Activated gamma-delta T cell treated with Interleukin-2 at 50 U/mL for 16 hours (primary cell): ENCODE results near the gene FMNL2.
"Not testable (repeated sequence)": the region's sequence is repeated elsewhere in the genome, so short reads cannot be mapped to it uniquely, and the experiment has no call there.

Source experiments
- DNase-seq: peaks from one replicate; pipeline ENCODE4 v3.0.0-alpha.2; 2020

The FMNL2 gene

DNA sequence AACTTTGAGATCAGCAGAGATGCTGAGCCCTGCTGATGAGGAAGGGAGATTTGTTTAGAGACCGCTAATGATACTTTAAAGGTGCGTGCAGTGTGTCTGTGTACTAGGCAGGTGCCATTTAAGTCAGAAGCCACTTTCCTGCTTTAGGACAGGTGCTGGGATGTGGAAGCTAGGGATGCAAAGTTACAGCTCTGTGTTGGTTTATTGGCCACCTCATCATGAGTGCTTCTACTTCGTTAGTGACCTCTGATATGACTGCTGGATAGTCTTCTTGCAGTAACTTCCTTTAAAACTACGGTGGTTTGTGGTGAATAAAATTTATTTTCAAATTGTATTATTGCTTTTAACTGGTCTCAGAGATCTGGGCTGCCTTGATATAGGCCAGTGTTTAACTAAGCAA, 44.1 kb downstream of the FMNL2 start:
- no peak for DNase-seq

DNA sequence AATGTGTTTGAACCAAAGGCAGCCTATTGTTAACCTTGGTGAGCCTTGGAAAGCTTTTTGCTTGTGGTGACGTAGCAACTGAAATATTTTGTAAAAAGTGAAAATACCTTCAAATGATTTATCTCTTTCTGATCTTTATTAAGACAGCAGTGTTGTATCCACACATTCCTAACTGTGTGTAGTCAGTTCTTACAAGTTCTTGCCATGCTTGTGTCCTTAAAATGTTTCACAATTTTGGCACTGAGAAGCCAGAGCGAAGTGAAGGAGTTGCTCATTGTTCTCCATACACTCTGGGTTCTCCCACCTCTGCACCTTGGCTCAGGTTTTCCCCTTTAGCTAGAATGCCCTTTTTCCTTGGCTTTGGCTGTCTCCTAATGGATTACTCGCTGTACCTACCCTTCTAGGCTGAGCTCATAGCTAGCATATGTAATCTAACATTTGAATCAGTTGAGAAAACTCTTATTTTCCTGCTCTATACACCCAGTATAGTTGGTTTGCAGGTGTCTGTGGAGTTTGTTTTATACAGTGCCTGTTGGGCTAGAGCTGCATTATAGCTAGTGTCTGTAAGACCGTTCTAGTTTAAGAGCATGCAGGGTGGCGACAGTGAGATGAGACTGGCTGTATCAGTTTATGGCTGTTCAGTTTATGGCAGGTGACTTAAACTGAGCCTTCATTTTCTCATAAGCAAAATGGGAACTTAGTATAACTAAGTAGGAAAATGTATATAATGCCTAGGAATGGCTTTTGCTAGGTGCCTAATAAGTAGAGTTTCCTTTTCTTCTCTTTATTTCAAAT, 45.5 kb downstream of the FMNL2 start:
- DNase-seq = no peak

DNA sequence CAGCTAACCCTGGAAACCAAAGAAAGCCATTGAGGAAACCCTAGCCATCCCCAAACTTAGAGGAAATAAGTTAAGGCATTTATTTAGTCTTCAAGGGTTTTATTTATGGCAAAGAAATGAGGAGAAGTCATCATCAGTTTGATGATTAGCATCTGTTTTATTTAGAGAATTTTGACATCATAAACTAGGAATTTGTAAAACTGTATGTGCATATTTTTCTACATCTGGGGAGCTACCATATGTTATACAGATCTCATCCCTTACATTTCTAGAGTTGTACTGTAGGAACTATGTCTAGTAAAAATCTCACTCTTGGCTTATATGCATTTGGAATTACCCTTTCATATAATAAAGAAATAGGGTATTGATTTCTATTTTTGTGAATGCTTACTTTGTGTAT, 48.7 kb downstream of the FMNL2 start:
- no peak for DNase-seq

DNA sequence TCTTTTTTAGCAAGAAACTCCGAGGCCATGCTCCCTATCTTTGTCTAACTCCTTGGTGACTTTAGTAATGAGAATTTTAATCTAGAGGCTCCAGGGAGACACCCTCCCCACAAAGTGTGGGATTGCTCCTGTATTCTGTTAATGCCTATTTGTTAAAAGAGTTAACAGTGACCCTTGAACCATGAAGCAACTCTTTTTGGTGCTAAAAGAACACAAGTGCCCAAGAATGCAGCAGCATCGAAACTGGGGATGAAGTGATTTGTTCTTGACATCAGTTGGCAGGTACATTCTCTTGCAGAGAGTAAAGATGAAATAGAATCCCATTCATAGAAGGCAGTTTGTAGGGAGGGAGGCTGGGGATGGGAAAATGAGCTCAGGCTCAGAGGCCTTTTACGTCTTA, 50.0 kb downstream of the FMNL2 start:
- DNase-seq = no peak

DNA sequence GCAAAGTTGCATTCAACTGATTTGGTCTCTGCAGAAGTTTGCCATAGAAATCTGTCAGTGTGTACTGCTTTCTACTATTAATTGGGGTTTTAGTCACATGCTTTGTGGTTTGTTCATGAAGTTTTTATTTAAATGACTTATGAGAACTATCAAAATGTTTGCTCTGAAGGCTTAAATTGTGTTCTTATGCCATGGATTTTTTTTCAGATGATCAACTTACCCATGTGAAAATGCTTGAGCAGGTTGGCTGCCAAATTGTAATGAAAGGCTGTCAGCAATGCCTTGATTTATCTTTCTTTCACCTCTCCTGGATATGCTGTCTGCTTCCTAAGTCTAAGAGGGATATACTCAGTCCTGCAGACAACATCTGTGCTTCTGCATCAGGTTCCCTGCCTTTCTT, 50.7 kb downstream of the FMNL2 start:
- DNase-seq = no peak

DNA sequence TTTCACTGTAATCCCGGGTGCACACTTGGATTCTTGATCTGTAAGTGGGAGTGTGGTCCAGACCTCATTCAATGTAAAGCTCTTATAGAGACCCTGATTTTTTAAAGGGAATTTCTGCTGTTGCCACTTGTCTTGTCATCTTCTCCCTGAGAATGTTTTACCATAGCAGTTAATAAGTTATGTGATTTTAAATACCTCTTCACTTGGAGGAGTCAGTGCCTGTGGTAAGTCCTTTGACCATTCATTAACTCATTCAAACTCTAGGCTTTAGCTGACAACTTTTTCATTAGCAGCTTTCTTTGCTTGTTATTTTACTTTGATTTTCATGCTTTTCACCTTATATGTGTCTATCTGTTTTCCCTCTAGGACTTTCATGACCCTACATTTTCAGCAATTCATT, 51.3 kb downstream of the FMNL2 start:
- DNase-seq = no peak

DNA sequence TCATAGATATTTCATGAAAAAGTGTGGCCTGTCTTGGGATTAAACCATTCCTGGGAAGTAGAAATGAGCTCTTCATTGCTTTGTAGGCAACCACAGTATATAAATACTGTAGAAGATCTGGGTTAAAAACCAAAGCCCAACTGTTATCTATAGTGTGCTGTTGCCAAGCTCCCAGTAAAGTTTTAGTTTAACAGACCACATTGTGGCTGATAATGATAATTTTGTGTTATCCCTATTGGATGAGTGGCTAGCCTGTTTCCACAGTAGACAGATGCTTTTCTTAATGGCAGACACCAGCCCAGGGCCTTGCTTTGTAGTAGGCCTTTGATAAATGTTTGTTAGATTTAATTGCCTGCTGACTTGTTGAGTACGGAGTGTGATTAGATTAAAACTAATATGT, 52.1 kb downstream of the FMNL2 start:
- DNase-seq = no peak

DNA sequence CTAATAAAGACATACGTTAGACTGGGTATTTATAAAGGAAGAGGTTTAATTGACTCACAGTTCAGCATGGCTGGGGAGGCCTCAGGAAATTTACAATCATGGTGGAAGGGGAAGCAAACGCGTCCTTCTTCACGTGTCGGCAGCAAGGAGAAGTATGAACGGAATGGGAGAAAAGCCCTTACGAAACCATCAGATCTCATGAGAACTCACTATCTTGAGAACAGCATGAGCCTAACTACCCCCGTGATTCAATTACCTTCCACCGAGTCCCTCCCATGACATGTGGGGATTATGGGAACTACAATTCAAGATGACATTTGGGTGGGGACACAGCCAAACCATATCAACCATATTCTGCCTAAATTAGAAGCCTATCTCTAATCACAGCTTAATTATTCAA, 53.3 kb downstream of the FMNL2 start:
- not testable (repeated sequence) for DNase-seq

DNA sequence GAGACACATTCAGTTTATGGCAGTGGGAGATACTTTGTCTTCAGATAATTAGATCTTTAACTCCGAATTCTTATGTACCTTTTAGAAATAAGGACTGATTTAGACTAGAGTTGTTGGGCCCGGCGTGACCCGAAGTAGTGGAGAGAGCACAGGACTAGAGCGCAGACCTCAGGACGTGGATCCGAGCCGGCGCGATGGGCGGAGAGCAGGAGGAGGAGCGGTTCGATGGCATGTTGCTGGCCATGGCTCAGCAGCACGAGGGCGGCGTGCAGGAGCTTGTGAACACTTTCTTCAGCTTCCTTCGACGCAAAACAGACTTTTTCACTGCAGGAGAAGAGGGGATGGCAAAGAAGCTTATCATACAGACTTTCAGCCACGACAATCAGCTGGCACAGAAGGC, 54.5 kb downstream of the FMNL2 start:
- no peak for DNase-seq

DNA sequence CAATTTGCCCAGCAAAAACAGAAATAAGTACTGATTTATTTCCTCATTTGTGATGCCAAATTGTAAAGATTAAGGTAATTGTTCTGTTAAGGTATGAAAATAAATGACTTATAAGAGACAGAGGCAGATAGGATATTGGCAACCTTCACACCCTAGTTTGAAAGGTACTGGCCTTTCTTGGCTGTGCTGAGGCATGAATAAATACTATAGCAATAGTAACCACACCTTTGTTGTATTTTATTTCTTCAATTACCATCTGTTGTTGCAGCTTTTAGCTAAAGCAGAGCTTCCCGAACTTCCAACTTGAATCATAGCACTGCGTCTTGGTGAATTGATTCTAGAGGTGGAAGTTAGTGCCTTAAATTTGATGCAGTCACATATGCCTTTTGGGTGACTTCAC, 55.9 kb downstream of the FMNL2 start:
- no peak for DNase-seq

DNA sequence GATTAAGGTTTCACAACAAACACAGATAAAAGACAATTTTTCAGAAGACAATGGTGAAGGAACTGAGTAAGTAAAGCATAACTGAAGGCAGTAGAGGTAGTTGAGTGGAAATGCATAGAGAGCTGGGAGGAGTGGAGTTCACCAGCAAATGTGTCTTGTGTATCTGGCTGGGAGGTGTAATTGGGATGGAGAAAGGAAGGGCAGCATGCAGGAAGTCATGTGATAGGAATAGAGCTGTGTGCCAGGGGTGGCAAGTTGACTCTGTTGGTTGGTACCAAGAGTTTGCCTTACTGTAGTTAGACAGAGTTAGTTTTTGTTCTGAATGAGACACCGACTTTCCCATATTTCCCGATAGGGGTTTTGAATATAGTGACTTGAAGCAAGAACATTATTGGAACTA, 56.3 kb downstream of the FMNL2 start:
- no peak for DNase-seq

DNA sequence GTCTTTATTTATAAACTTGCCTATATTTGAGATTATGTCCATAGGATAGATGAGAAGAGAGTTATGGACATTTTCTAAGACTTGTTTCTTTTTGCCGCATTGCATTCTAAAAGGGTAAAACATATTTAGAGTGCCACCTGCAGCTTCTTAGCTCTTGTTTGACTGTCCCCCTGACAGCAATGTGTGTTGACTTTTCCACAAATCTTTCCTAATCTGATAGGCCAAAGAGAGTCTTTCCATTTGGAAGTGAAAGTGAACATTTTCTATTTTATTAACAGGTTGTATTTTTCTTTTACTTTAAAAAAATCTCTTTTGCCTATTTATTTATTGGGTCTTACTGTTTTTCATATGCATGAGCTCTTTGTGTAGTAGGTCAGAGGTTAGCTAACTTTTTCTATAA, 58.4 kb downstream of the FMNL2 start:
- DNase-seq = no peak

DNA sequence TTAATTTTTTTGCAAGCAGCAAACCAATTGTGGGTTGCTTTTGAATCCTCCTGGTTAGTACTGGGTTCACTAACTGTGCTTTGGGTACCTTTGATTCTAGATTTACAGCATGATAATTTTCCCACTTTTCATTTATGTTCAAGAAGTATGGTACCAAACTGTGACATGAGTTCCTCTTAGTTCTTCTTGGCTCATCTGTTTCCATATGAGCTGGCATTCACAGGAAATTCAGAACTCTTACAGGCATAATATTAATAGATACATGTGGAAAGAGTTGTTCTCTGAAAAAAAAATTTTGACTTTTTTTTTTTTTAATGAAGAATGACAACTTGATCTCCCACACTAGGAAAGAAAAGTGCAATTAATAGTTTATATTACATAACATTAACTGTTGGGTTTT, 59.4 kb downstream of the FMNL2 start:
- DNase-seq = no peak

DNA sequence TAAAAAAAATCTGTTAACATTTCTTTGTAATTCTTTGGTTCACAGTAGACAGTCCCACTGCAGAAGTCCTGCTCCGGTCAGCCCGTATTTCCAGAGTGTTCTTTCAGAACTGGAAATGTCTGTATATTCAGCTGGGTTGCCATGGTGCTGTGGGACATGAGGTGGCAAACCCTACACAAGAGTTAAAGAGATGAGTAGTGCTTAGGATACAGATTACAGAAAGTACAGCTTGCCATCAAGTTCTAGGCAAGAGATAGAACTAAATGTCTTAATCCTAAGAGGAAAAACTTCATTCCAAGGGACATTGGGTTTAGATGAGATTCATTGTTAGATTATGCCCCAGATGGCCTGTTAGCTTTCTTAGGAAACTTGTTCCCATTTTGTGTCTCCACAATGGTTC, 60.1 kb downstream of the FMNL2 start:
- DNase-seq = no peak

DNA sequence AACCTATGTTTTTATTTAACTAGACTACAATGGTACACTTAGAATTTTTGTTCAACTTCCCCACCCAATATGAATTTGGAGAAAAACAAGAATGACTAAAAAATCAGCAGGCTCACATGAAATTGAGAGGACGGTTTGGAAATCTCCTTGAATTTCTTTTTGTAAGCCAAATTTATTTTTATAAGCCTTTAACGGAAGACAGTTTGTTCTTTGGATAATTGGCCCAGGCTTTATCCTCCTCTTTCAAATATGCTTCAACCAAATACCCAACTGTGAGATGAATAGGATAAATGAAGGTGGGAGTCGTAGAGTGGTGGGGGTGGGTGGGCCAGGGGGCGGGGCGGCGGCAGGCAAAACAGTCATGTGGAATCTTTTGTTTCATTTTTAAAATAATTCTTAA, 60.6 kb downstream of the FMNL2 start:
- no peak for DNase-seq

DNA sequence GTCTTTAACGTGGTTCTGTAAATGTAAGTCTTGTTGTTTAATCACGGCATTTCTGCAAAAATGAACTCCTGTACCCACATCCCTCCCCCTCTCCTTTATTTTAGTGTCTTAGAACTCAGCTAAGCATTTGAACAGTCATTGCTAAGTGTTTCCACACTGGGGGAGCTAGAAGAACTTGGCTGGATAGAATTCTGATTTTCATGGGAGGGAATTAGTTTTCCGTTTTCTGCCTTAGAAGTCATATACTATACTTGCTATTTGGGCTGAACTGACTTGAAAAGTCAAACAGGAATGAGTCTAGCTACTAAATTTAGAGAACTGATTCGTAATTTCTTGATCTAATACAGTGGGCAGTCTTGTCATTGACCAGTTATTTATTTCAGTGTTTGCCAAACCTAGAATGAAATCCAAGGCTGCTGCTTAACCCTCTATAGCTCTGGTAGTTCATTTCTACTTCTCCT, 61.1 kb downstream of the FMNL2 start:
- no peak for DNase-seq

DNA sequence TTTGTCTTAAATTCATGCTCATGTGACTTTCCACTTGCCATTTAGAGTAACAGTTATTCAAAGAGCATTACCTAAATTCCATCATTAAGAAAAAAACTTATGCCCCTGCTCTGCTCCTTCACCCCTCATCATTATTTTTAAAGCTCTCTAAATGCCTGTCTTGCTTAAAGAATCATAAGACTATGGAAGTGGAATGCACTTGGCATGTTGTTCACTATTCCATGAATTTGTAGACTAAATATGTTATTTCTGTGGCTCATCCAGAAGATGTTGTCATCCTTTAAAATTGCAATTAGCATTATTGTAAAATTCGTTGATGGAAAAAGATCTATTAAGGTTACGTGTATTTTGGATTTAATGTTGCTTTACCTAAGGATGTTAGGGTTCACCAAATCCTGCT, 61.8 kb downstream of the FMNL2 start:
- no peak for DNase-seq

DNA sequence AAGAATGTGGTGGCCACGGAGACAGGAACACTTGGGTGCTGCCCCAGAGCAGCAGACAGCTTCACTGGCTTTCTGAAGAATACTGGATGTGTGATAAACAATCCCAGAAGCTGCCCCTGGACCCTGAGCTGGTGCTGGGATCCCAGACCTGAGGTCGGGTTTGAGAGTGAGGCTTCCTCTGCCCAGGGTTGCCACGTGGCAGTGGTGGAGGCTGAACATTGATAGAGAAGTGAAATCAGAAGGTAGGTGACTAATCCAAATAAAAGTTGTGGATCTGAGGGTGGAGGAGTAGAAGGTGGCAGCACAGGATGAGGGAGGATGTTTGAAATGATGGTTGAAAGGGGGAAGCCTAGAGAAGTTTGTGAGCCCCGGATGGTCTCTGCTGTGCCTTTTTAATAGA, 64.0 kb downstream of the FMNL2 start:
- DNase-seq = no peak

DNA sequence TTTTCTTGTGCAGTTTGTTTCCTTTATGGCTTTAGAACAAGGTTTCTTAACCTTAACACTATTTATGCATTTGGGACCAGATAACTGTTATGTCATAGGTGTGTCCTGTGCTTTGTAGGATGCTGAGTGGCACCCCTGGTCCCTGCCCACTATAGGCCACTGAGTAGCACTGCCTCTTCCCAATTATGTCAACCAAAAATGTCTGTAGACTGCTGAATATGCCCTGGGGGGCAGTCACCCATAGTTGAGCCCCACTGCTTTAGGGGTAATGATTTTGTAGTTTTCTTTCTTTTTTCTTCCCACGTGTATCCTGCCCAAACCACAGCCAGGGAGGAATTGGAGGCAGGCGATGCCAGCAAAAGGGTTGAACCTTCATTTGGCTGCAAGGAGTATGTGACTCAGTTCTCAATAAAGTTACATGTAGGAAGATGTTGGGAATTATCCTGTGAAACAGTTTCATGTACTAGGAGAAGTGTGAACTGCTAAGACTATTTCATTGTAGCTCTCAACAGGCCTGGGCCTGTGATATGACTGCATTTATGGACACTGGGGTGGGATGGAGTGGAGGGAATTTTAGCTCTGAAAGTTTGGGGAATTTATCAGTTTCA, 65.7 kb downstream of the FMNL2 start:
- no peak for DNase-seq

DNA sequence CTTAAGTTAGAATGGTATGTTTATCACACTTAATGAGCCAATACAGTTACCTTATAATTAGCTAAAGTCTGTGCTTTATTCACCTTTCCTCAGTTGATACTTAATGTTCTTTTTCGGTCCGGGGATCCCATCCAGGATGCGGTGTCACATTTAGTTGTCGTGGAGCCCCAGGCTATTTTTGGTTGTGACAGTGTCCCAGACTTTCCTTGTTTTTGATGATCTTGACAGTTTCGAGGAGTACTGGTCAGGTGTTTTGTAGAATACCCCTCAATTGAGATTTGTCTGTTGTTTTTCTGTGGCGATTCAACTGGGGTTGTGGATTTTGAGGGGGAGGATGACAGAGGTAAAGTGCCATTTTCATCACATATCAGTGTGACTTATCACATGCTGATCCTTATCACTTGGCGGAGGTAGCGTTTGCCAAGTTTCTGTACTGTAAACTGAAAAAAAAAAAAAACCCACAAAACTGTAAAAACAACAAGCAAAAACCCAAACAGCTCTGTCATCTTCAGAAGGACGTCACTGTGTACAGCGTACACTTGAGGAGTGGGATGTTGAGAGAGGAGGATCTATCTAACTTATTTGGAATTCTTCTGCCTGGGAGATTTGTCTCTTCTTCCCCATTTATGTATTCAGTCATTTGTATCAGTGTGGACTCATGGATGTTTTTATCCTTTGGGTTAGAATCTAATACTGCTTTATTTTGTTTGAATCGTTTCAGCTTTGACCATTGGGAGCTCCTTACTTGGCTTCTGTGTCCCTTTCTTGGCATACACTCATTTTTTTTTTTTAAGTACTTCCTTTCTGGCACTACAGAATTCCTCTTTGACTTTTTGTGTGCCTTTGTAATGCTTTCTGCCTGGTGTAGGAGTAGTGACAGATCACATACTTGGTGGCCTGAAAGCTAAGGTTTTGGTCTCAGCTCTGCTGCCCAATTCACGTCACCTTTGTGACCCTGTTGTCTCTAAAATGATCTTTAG, 68.1 kb downstream of the FMNL2 start:
- DNase-seq = no peak

DNA sequence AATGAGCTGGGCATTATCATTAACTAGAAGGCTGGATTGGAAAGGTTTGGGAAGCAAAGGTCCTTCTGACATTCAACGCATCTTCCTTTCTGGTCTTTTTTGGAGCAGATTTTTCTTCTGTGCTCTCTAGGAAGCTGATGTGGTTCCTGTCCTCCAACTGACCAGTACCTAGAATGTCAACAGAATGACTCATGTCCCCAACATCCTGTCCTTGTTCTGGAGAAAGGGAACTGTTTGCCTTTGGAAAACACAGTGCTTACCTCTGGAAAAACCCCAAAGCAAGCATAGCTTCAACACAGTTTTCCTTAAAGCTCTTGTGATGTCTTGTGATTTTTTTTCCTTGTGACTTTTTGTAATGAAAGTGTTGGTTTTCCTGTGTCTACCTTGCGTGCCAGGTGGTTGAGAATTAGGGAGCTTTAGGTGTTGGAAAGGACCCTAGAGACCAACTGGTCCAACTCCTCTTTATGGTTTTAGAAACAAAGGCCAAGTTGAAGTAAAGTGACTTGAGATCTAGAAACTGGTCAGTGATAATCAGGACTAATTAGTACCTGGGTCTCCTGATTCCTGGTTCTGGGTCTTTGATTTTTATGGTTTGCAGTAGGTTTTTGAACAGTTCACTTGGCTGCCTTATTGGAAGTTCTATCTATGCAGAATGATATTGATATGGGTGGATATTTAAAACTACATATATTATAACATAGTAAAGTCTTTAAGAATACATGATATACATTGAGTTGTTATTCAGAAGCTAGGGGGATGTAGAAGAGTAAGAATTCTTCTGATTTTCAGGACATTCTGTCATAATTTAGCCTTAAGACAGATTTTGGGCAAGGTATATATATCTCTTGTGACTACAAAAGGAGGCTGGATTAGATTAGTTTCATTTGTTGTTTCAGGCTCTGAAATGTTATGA, 70.5 kb downstream of the FMNL2 start:
- DNase-seq = no peak

DNA sequence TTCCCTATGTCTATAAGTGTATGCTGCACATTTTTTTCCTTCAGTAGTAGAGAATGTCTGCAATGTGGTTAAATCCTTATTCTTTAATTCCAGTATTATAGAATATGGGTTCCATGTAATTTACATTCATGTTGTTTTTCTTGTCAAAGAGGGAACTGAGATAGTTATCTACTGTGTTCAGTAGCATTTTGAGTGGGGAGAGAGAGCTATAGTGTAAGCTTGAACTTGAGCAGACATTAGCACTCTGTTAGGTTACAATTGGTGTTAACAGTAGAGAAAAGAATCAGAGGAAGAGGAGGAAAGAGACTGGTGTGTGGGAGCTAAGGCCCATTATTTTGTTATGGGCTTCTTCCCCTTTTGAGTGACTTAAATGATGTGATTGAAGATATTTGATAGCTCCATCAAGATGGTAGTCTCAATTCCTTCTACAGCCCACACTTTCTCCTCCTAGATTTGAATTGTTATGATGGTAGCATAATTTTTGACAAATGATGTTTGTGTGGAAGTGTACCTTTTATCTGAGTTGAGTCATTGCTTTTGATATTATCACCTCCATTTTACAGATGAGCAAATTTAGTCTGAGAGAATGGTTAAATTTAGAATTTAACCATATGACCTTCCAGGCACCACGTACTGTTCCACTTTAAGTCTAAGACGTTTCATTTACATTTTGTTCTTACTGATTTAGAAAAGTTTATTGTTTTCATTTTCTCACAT, 71.3 kb downstream of the FMNL2 start:
- no peak for DNase-seq
